GM21737 (cell line): ENCODE data around the gene OR4D2.
"Not testable (repeated sequence)": the region's sequence is repeated elsewhere in the genome, so short reads cannot be mapped to it uniquely, and the experiment has no call there.

Experiments used
- ATAC-seq: cut with Tn5 transposase; IDR thresholded peaks from one replicate; pipeline ENCODE4 v1.9.1; 2021; ENCODE audit warnings: mild to moderate bottlenecking, moderate library complexity; ENCODE audit not compliant: unreplicated experiment

Gene OR4D2

DNA sequence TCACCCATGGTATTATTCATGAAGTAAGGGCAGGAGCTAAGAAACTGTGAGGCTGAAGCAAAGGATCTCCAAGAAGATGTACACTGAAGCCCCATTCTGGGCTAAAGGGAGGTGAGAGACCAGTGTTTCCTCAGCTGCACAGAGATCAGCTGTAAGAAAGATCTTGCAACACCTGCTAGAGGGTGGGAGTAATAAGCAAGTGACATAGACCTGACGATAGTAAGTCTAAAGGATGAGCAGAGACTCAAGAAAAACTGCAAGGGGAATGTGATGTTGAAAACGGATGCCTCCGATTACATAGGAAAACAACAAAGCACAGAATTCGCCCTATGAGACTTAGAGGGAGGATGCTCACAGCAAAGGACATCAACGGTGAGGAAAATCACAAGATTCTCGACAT lies at the start of gene OR4D2:
OR4D2 (plus strand) TSS at position 301 of the 400 bp plus-strand sequence. CDS start 2,674 bp downstream, outside the sequence.
- ATAC-seq = no peak

DNA sequence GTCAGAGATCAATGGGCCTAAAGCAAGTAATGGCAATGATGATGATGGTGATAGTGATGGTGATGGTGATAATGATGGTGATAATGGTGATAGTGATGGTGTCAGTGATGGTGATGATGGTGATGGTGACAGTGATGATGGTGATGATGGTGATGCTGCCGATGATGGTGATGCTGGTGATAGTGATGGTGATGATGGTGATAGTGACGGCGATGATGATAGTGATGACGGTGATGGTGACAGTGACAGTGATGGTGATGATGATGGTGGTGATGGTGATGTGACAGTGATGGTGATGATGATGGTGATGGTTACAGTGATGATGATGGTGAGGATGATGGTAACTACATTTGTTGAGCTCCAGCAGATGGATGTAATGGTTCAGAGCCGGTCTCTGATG lies 49.4 kb upstream of the OR4D2 start:
- ATAC-seq = no peak

DNA sequence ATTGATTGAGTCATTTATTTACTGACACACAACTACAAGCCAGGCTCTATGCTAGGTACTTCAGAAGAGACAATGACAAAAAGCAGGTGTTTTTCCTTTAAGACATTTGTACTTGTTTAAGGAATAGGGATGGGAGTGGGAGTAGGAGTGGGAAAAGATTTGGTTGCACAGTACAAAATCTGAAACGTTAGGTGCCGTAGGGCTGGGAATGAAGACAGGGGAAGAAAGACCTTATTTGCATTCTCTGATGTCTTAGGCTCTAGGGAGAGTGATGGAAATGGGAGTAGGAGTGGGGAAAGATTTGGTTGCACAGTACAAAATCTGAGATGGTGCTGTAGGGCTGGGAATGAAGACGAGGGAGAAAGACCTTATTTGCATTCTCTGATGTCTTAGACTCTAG lies 47.3 kb upstream of the OR4D2 start:
- no peak for ATAC-seq

DNA sequence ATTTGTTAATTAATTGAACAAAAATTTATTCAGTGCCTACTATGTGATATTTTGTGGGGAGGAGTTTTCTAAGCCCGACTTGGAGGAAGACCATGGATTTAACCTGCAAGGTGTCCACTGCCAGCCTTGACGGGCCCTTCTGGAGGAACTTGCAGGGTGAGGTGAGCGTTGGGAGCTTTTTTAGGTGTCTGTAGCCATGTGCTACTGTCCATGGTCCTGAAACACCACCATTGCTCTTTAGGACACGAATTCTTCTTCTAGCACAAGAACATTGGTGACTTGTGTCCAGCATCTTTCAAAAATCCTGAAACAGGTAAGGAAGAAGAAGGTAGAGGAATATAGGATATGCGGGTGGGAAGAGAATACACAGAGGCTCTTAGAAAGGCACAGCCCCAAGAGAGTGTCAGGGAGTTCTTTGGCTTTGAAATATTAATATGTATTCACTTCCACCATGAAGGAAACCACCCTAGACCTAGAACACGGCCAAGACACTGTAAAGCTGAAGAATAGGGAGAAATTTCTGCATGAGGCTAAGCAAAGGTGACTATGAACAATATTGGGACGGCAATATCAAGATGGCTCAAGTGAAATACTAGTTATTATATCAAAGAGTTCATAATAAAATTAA lies 46.5 kb upstream of the OR4D2 start:
- ATAC-seq = no peak

DNA sequence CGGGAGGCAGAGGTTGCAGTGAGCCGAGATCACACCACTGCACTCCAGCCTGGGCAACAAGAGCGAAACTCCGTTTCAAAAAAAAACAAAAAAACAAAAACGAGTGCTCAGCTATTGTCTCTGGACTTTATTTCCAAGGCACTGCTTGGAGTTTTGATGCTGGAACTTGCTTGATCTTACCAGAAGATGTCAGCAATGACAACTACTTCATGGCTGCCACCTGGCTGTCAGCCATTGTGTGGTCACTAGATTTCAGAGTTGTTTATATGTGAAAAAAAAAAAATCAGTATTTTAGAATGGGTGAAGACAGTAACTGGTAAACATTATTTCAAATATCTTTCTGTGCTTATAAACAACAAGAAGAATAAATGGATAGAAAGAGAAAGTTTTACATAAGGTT lies 44.9 kb upstream of the OR4D2 start:
- no peak for ATAC-seq

DNA sequence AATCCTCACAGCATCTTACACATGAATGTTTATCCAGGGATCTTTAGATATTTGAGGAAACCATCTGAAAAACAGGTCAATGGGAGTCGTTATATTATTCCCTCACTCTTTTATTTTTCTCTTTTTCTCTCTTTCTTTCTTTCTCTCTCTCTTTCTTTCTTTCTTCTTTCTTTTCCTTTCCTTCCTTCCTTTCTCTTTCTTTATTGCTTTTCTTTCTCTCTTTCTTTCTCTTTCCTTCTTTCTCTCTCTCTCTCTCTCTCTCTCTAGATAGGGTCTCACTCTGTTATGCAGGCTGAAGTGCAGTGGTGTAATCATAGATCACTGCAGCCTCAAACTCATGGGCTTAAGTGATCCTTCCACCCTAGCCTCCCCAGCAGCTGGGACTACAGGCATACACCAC lies 38.9 kb upstream of the OR4D2 start:
- ATAC-seq = no peak

DNA sequence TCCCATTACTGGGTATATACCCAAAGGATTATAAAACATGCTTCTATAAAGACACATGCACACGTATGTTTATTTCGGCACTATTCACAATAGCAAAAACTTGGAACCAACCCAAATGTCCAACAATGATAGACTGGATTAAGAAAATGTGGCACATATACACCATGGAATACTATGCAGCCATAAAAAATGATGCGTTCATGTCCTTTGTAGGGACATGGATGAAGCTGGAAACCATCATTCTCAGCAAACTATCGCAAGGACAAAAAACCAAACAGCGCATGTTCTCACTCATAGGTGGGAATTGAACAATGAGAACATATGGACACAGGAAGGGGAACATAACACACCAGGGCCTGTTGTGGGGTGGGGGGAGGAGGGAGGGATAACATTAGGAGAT lies 34.1 kb upstream of the OR4D2 start:
- not testable (repeated sequence) for ATAC-seq

DNA sequence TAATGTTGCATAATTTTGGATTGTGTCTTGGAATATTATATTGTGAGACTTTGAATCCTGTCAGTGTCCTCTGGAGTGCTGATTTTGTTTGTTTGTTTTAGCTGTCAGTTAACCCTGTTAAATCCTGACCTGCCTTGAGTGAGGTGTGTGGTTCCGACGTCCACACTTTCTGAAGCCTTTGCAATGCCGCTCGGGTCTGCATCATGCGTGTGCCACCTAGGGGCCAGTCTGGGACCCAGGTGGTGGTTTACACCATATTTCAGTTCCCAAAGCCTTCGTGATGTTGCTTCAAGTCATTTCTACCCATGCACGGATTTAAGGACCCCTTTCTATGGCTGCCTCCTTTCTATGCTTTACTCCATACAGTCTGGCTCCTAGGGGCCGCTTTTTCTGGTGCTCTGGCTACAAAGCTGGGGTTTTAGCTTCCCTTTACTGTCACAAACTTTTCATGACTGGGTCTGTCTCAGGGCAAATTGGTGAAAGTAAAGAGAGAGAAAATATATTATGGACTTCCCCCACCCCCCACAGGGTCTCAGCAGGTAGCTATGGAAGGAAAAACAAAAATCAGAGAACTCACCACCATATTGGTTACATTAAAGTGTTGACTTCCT lies 30.0 kb upstream of the OR4D2 start:
- ATAC-seq = no peak

DNA sequence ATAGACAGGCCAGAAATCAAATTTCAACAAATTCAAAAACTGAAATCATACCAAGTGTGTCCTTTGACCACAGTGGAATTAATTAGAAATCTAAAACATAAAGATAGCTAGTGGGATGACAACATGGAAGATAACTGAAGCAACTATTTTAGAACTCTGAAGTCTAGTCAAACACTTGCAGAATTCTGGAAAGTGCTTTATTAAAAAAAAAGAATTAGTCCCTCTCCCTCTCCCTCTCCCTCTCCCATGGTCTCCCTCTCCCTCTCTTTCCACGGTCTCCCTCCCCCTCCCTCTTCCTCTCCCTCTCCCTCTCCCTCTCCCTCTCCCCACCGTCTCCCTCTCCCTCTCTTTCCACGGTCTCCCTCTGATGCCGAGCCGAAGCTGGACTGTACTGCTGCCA lies 25.3 kb upstream of the OR4D2 start:
- no peak for ATAC-seq

DNA sequence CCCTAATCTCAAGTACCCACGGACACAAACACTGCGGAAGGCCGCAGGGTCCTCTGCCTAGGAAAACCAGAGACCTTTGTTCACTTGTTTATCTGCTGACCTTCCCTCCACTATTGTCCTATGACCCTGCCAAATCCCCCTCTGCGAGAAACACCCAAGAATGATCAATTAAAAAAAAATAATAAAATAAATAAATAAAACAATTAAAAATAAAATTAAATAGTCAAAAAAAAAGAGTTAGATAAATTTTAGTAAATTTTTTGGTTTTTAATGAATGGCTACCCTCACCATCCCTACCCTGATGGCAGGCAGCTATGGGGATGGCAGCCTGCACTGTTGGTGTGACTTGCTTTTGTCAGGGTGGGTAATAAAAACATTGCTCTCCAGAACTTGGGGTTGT lies 23.4 kb upstream of the OR4D2 start:
- ATAC-seq = not testable (repeated sequence)

DNA sequence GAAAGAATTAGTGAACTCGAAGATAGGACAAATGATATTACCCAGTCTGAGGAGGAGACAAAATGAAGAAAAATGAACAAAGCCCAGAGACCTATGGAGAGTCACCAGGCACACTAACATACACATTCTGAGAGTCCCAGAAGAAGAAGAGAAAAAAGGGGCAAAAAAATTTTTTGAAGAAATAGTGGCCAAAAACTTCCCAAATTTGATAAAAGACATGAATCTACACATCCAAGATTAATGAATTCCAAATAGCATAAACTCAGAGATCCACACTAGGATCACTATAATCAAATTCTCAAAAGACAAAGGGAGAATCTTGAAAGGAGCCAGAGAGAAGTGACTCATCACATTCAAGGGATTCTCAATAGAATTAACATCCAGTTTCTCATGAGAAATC lies 22.0 kb upstream of the OR4D2 start:
- ATAC-seq = no peak

DNA sequence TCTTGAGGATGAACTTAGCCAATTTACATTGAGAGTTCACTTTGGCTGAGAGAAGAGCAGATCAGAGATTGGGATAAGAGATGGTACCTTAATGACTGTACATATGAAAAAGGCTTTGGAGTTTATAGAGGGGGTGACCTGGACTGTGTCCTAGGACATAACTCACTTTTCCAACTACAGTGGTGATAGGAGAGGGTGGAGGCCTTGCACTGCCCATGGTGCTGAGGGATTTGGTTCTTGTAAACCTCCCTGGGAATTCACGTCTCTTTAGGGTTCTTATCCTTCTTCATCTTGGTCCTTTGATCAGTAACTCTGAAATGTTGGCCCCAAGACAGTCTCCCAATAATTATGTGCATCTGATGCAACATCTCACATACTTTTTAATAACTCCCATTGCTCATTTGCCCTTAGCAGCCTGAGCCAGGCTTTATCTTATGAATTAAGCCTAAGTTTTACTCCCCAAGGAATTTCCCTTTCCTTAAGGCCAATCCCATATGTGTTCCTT lies 18.8 kb upstream of the OR4D2 start, which contains the start of gene OR4D1:
OR4D1 (plus strand) TSS at position 455 of the 505 bp plus-strand sequence. CDS start 6,770 bp downstream, outside the sequence.
- ATAC-seq = no peak

DNA sequence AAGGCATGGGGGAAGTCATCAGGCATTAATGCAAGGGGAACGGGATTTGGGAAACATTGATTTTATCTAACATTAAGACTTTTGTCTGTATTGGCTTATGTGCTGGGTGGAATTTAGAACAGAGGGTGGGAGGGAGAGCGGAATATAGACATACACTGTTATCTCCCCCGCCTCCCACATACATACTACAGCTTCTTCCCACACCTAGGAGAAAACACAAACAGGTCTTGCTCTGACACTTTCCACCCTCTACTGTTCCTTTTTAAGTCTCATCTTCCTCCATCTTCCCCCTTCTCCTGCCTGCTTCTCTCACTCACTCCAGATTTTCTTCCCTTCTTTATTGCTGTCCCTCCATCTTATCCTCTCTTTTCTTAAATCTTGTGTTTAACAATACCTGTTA lies 18.2 kb upstream of the OR4D2 start:
- ATAC-seq = no peak

DNA sequence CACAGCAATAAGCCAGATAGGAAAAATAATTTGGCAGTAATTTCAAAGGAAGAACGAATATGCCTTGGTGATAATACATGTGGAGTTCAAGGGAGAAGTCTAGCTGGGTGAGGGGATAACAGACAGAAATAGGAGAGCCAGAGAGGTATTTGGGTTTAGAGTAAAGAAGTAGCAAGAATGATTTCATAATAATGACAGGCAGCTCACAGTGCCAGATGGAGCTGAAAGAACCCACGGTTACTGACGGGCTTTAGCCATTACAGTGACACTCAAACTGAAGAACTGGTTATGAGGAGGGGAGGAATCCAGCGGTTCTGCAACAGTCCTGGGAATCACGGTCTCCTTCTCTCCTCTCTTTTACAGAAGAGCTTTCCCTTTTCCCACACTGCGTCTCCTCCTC lies 16.4 kb upstream of the OR4D2 start:
- ATAC-seq = no peak

DNA sequence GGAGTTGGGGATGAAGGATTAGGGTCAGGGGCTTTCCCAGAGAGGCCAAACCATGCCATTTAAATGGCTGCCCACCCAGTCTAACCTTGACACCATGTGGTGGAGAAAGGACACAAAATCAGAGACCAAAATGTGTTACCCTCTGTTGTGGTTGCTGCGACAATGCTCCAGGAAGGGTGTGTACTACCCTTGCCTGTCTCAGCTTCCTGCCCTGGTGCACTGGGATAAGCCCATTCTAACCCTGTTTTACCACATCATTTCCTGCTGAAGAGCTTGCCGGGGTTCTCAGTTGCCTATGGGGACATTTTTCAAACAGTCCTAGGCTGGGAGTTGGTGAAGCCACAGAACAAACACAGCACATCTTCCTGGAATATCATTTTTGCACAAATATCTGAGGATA lies 13.7 kb upstream of the OR4D2 start:
- ATAC-seq = no peak

DNA sequence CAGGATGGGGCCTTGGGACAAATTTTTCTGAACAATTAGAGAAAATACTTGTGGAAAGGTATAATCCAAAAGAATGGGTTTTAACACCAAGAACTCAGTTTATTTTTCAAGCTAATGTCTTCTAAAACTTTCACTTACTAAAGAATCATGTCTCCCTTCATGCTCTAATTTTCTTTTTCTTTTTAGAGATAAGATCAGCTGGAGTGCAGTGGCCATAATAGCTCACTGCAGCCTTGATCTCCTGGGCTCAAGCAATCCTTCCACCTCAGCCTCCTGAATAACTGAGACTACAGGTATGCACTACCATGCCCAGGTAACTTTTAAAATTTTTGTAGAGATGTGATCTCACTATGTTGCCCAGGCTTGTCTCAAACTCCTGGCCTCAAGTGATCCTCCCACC lies 13.1 kb upstream of the OR4D2 start:
- no peak for ATAC-seq

DNA sequence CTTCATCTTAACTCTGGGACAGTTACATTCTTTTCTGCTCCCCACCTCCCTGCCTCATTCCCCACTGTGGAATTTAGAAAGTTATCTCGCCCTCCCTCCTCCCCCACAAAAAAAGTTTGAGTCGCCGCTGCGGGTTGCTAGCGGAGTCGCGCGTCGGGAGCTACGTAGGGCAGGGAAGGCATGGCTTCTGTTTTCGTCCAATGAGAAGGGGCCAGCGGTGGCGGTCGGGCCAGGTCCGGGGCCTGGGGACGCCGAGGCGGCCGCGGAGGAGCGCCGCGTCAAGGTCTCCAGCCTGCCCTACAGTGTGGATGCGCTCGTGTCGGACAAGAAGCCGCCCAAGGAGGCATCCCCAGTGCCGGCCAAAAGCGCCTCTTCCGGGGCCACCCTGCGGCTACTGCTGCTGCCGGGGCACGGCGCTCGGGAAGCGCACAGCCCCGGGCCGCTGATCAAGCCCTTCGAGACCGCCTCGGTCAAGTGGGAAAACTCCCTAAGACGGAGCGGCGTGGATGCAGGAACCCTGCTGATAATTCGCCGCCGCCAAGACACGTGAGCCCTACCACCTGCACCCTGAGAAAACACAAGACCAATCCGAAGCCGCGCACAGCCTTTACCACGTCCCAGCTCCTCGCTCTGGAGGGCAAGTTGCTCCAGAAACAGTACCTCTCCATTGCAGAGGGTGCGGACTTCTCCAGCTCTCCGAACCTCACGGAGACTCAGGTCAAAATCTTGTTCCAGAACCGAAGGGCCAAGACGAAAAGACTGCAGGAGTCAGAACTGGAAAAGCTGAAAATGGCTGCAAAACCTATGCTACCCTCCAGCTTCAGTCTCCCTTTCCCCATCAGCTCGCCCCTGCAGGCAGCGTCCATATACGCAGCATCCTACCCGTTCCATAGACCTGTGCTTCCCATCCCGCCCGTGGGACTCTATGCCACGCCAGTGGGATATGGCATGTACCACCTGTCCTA lies 9.7 kb upstream of the OR4D2 start:
- no peak for ATAC-seq

DNA sequence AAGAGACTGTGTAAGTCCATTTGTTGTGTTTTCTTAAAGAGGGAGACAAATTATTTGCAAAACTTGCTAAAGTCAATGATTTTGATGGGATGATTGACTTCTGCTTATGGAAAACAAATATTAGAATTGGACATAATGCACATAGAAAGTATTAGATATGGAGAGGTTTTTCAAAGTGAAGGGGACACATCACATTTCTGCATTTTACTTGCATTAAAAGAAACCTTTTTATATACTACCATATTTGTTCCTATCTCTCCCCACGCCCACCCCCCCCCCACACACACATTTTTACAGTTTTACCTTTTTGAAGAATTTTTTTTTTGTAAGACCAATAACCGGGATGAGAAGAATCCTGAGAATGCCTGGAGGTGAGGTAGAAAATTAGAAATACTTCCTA lies 8.6 kb upstream of the OR4D2 start:
- ATAC-seq = no peak

DNA sequence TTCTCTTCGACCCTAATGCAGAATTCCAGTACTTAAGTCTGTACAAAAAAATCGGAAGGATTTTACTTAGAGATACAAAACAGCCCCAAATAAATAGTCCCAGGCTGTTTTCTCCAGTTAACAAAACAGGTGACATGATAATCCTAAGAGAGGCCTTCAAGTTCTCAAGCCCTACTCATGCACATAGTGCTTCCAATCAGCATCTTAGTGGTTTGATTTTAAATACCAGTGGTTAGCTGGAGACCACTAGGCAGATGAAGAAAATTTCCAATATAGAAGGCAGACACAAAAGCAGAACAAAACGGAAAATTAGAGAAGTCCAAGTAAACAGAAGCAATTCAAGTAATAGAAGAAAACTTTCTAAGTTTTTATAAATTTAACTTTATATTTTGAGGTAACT lies 5.2 kb upstream of the OR4D2 start:
- no peak for ATAC-seq

DNA sequence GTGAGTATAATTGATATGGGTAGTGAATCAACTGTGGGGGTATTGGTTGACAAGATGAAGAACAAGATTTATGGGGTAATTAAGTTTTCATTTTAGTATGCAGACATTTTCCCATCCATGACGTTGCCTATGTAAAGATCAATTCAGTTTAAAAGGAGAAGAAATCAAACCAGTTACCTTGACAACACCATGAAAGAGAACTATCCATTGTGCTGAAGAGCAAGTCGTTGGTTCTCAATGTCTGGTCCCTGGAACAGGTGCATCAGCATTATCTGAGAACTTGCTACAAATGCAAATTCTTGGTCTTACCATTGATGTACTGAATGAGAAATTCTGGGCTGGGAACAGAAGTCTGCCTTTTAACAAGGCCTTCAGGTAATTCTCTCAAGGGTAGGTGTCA lies 801 bp upstream of the OR4D2 start:
- no peak for ATAC-seq

DNA sequence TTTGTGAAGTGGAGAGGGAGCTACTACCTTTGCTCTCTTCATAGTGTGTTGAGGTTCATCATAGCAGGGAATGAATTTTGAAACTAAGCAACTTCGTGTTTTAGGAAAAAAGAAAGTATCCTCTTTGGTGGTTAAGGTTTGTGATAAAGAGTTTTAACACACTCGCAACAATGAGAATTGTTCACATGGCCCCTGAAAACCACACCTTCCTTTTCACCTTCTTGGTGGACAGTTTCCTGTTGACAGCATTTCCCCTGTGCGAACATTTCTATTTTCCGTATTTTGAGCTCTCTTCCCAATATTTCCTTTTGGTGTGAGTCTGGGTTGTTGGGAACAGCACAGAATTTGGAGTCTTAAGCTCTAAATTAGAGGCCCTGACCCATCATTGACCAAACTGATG lies 3.8 kb downstream of the OR4D2 start:
- ATAC-seq = no peak
